ENCODE results near the gene ANKRD33B. TPM values are rescaled to one million over a fixed set of nuclear protein-coding genes. Genes with fewer than 3 reads are reported as not detected.

ANKRD33B gene
- total RNA-seq, 1 experiment from 2014 or later = 10.9 TPM

GRCh38 chr5:10695055-10695649 lies 131.3 kb downstream of the ANKRD33B start:
- intact Hi-C loops (cut with micrococcal nuclease) = loop anchor here (2.0 to 5.0 kb wide), 4 partner anchors 167 to 1327 kb away; no protein-coding TSS in a partner anchor
- BruUV-seq (replicated peaks) = no TSS peak
- H3K79me2 ChIP-seq (ENCODE audit: insufficient read depth, low read length) = peaks cover 14% of the 10 kb centered on the region; the same call in 1 of the 2 replicates
- CTCF ChIA-PET = interaction anchor here (0.5 to 1.0 kb wide), 3 partner anchors 29 to 292 kb away, joined by 3 to 4 read pairs (median 3); no protein-coding TSS in a partner anchor
- H3K9ac ChIP-seq (ENCODE audit: low read length) = no peak overlapping the region
- H3K27ac ChIP-seq (ENCODE audit: low read depth, low read length) = no peak overlapping the region
- H2AFZ ChIP-seq (ENCODE audit: low read depth, low read length, poor library complexity, severe bottlenecking) = no peak overlapping the region
- H3K4me2 ChIP-seq (ENCODE audit: low read length) = no peak overlapping the region
- no peaks in the 10 kb centered on the region for H3K36me3 ChIP-seq (ENCODE audit: control insufficient read depth in 1 of 2, insufficient read depth in 2 of 2, low read length in 2 of 2)
- POLR2A ChIA-PET = no interaction called here
- no peak for DNase-seq (ENCODE audit: low read depth, low spot score)
- H3K4me1 ChIP-seq (ENCODE audit: control insufficient read depth in 1 of 2, insufficient read depth in 2 of 2, low read length in 2 of 2) = peaks cover 5 to 19% of the 10 kb centered on the region in 2 experiments; a peak in 3 of 4 replicates
- RAD21 ChIA-PET (ENCODE audit: low non-redundant PET in 1 of 2, low total read pairs in 2 of 2, uncharacterized antibody in 2 of 2, unreplicated experiment in 2 of 2) = interaction anchor here in 1 of 2 experiments (0.5 to 0.7 kb wide), 2 partner anchors 76 to 162 kb away, joined by 3 to 4 read pairs; no protein-coding TSS in a partner anchor
- no peaks in the 10 kb centered on the region for H4K20me1 ChIP-seq (ENCODE audit: insufficient read depth)
- no peaks in the 10 kb centered on the region for H3K9me2 ChIP-seq (ENCODE audit: insufficient read depth)
- TF ChIP-seq RAD21 (IDR thresholded peaks at IDR 0.05; ENCODE audit: low read depth) = peak; percentile 93
- no peak for TF ChIP-seq EGR1 (IDR thresholded peaks at IDR 0.05; ENCODE audit: low read depth)
- no peak for TF ChIP-seq EZH2phosphoT487 (IDR thresholded peaks at IDR 0.05; ENCODE audit: borderline replicate concordance)
- TF ChIP-seq ELF1 (IDR thresholded peaks at IDR 0.05; ENCODE audit: borderline replicate concordance, low read depth) = no peak
- TF ChIP-seq YY1 (IDR thresholded peaks at IDR 0.05; ENCODE audit: extremely low read depth, insufficient replicate concordance, low read depth, low read length) = peak; percentile 42
- peak; percentile 66 to 83 (median 80); a peak in 5 of 6 replicates for TF ChIP-seq CTCF (IDR thresholded peaks at IDR 0.05 in 2 of 3, conservative IDR thresholded peaks at IDR 0.05 in 1 of 3; ENCODE audit: borderline replicate concordance in 1 of 3, insufficient read depth in 1 of 3, low read depth in 2 of 3, low read length in 2 of 3)
- TF ChIP-seq ATF3 (IDR thresholded peaks at IDR 0.05) = no peak
- TF ChIP-seq REST (IDR thresholded peaks at IDR 0.05; ENCODE audit: low read depth) = no peak
- no peaks in the 10 kb centered on the region for H3K9me3 ChIP-seq (ENCODE audit: control insufficient read depth in 1 of 2, insufficient read depth in 1 of 2, low read depth in 1 of 2, low read length in 2 of 2)
- no peaks in the 10 kb centered on the region for H3K27me3 ChIP-seq (ENCODE audit: insufficient read depth, low read length)
- H3K4me3 ChIP-seq (replicated peaks in 1 of 2; ENCODE audit: low read depth in 1 of 2, low read length in 2 of 2) = no peak overlapping the region
- ATAC-seq = peak; percentile 97

Measured in HCT116 (cell line).